Liver (tissue), 9 donors: ENCODE results near the gene MOSPD2. TPM values are rescaled to one million over a fixed set of nuclear protein-coding genes. Genes with fewer than 3 reads are reported as not detected.

Source experiments
- DNase-seq: peaks from one replicate; pipeline ENCODE4 v3.0.0-alpha.2; 2017; ENCODE audit warnings: low spot score
- H3K27ac ChIP-seq, 2 donors: one replicate each; pipeline ENCODE4 v1.7.0; 2013; ENCODE audit warnings: inconsistent platforms in 2 of 2, low read length in 2 of 2, control low read depth in 1 of 2, low read depth in 1 of 2, mild to moderate bottlenecking in 1 of 2
- H3K27me3 ChIP-seq, 4 donors: one replicate each; pipeline versions ENCODE4 v1.6.1 to v1.7.0; 2013; ENCODE audit warnings: low read length in 3 of 4, inconsistent platforms in 1 of 4, mild to moderate bottlenecking in 1 of 4, moderate library complexity in 1 of 4; ENCODE audit not compliant: control insufficient read depth in 4 of 4, insufficient read depth in 4 of 4
- H3K36me3 ChIP-seq, 4 donors: one replicate each; pipeline versions ENCODE4 v1.6.1 to v1.7.0; 2013; ENCODE audit warnings: low read length in 3 of 4, mild to moderate bottlenecking in 3 of 4, low read depth in 1 of 4, moderate library complexity in 1 of 4; ENCODE audit not compliant: control insufficient read depth in 4 of 4, insufficient read depth in 3 of 4
- H3K4me1 ChIP-seq, 4 donors: one replicate each; pipeline versions ENCODE4 v1.6.1 to v1.7.0; 2013; ENCODE audit warnings: low read length in 3 of 4, mild to moderate bottlenecking in 3 of 4, moderate library complexity in 1 of 4; ENCODE audit not compliant: control insufficient read depth in 4 of 4, insufficient read depth in 4 of 4
- H3K4me3 ChIP-seq, 3 donors: one replicate each; pipeline versions ENCODE4 v1.6.1 to v1.7.0; 2013; ENCODE audit warnings: low read length in 3 of 3, control low read depth in 1 of 3, low read depth in 1 of 3, mild to moderate bottlenecking in 1 of 3
- H3K9ac ChIP-seq, 2 donors: one replicate each; pipeline ENCODE4 v1.7.0; 2013; ENCODE audit warnings: low read length in 2 of 2, mild to moderate bottlenecking in 2 of 2, moderate library complexity in 2 of 2, control low read depth in 1 of 2, low read depth in 1 of 2
- H3K9me3 ChIP-seq, 4 donors: one replicate each; pipeline versions ENCODE4 v1.6.1 to v1.7.0; 2013; ENCODE audit warnings: low read length in 3 of 4; ENCODE audit not compliant: control insufficient read depth in 4 of 4
- ATF3 ChIP-seq: IDR thresholded peaks from 2 replicates; pipeline ENCODE4 v1.6.1; 2016; ENCODE audit warnings: antibody characterized with exemption
- CTCF ChIP-seq: fragments of 150-350 bp; IDR thresholded peaks from 2 replicates; pipeline ENCODE4 v1.5.1; 2017; ENCODE audit warnings: improper control_type of control experiment, low read depth, low read length; ENCODE audit not compliant: missing input control
- EGR1 ChIP-seq, 2 donors: IDR thresholded peaks; 2 replicates each; pipeline ENCODE4 v1.6.1; 2016 to 2018; ENCODE audit warnings: antibody characterized with exemption in 2 of 2, low read depth in 2 of 2
- FOXA1 ChIP-seq: IDR thresholded peaks from 2 replicates; pipeline ENCODE4 v1.6.1; 2016; ENCODE audit warnings: antibody characterized with exemption
- FOXA2 ChIP-seq: IDR thresholded peaks from 2 replicates; pipeline ENCODE4 v1.6.1; 2016; ENCODE audit warnings: antibody characterized with exemption
- GABPA ChIP-seq, 2 donors: IDR thresholded peaks in 1 of 2; conservative IDR thresholded peaks in 1 of 2; 2 replicates each; pipeline ENCODE4 v1.6.1; 2016; ENCODE audit warnings: antibody characterized with exemption in 2 of 2, mild to moderate bottlenecking in 1 of 2, moderate library complexity in 1 of 2
- HNF4G ChIP-seq: IDR thresholded peaks from 2 replicates; pipeline ENCODE4 v1.6.1; 2016; ENCODE audit warnings: antibody characterized with exemption
- JUND ChIP-seq, 2 donors: IDR thresholded peaks; 2 replicates each; pipeline ENCODE4 v1.6.1; 2016; ENCODE audit warnings: antibody characterized with exemption in 2 of 2
- MAX ChIP-seq: IDR thresholded peaks from 2 replicates; pipeline ENCODE4 v1.6.1; 2016; ENCODE audit warnings: antibody characterized with exemption
- NR2F2 ChIP-seq: IDR thresholded peaks from 2 replicates; pipeline ENCODE4 v1.6.1; 2016; ENCODE audit warnings: antibody characterized with exemption
- RAD21 ChIP-seq, 2 donors: IDR thresholded peaks; 2 replicates each; pipeline ENCODE4 v1.6.1; 2016; ENCODE audit warnings: antibody characterized with exemption in 2 of 2, mild to moderate bottlenecking in 2 of 2
- REST ChIP-seq: IDR thresholded peaks from 2 replicates; pipeline ENCODE4 v1.6.1; 2016; ENCODE audit warnings: antibody characterized with exemption, mild to moderate bottlenecking
- RXRA ChIP-seq, 2 donors: IDR thresholded peaks; 2 replicates each; pipeline ENCODE4 v1.6.1; 2017 to 2018; ENCODE audit warnings: antibody characterized with exemption in 2 of 2, mild to moderate bottlenecking in 1 of 2
- SP1 ChIP-seq: IDR thresholded peaks from 2 replicates; pipeline ENCODE4 v1.6.1; 2018; ENCODE audit warnings: antibody characterized with exemption, mild to moderate bottlenecking
- TAF1 ChIP-seq: conservative IDR thresholded peaks from 2 replicates; pipeline ENCODE4 v1.6.1; 2016; ENCODE audit warnings: antibody characterized with exemption, mild to moderate bottlenecking
- YY1 ChIP-seq: IDR thresholded peaks from 2 replicates; pipeline ENCODE4 v1.6.1; 2016; ENCODE audit warnings: antibody characterized with exemption, mild to moderate bottlenecking
- ZBTB33 ChIP-seq: IDR thresholded peaks from 2 replicates; pipeline ENCODE4 v1.6.1; 2016; ENCODE audit warnings: antibody characterized with exemption
- WGBS: extraction: QIAGEN DNeasy Blood & Tissue Kit; methylation state at CpG from one replicate; pipeline ENCODE4 v1.1.7; 2013; 5-methylcytosine and 5-hydroxymethylcytosine counted together
- polyA plus RNA-seq, 2 donors: library from polyadenylated mRNA; stranded (reverse) in 1 of 2; unstranded in 1 of 2; fragments of 200-250 nt in 1 of 2; fragments of >200 nt in 1 of 2; fragmentation: Nextera tagmentation in 1 of 2; extraction: Ambion mirVana in 1 of 2; gene quantifications; one replicate each; pipeline versions ENCODE4 v1.2.1 to v1.2.3, GENCODE V29; 2013 to 2015
- total RNA-seq, 2 donors: library from RNA; depleted of rRNA; stranded (reverse); fragments of >200 nt; gene quantifications; one replicate each; pipeline ENCODE4 v1.2.3, GENCODE V29; 2014
- donor health status: healthy.
- donor health status: healthy.
- donor health status: healthy.
- donor health status: healthy.
- donor health status: healthy.

MOSPD2 gene
- total and polyA plus RNA-seq, 4 donors, result 3.0 to 9.1 (median 4.9) TPM

GRCh38 chrX:14829643-14830042 is 43.6 kb upstream of the MOSPD2 start:
- Histone ChIP-seq H3K4me1 (no peaks in the 10 kb centered on the region), H3K27ac (no peak overlapping the region), H3K27me3 (no peaks in the 10 kb centered on the region), H3K4me3 (no peak overlapping the region), H3K36me3 (no peaks in the 10 kb centered on the region), H3K9me3 (peaks cover 0 to 3% (median 0%) of the 10 kb centered on the region in 4 donors), H3K9ac (no peak overlapping the region)
- no peak for DNase-seq
- 99% methylated on average over 2 of the region's 2 CpGs for WGBS
- no peak for TF ChIP-seq RXRA (IDR thresholded peaks at IDR 0.05)
- no peak for TF ChIP-seq ZBTB33
- no peak for TF ChIP-seq ATF3
- TF ChIP-seq MAX, result no peak
- TF ChIP-seq GABPA (IDR thresholded peaks at IDR 0.05 in 1 of 2, conservative IDR thresholded peaks at IDR 0.05 in 1 of 2), result no peak
- TF ChIP-seq FOXA1, result no peak
- TF ChIP-seq EGR1 (IDR thresholded peaks at IDR 0.05; ENCODE audit: low read depth in 2 of 2), result no peak
- TF ChIP-seq FOXA2, result no peak
- no peak for TF ChIP-seq YY1
- TF ChIP-seq REST, result no peak
- TF ChIP-seq HNF4G, result no peak
- no peak for TF ChIP-seq SP1

GRCh38 chrX:14832151-14832550 is 41.1 kb upstream of the MOSPD2 start:
- H3K36me3 ChIP-seq, result no peaks in the 10 kb centered on the region
- WGBS, result 88% methylated on average over 2 of the region's 2 CpGs
- no peaks in the 10 kb centered on the region for H3K4me1 ChIP-seq
- DNase-seq, result no peak
- H3K27me3 ChIP-seq, result no peaks in the 10 kb centered on the region
- no peak overlapping the region for H3K9ac ChIP-seq
- peaks cover 0 to 3% (median 0%) of the 10 kb centered on the region in 4 donors for H3K9me3 ChIP-seq
- H3K27ac ChIP-seq, result no peak overlapping the region
- H3K4me3 ChIP-seq, result no peak overlapping the region
- TF ChIP-seq REST (no peak), NR2F2 (no peak), ATF3 (no peak), RAD21 (IDR thresholded peaks at IDR 0.05) (no peak), EGR1 (IDR thresholded peaks at IDR 0.05; ENCODE audit: low read depth in 2 of 2) (no peak), SP1 (no peak), TAF1 (no peak), ZBTB33 (no peak), MAX (no peak), CTCF (no peak), JUND (IDR thresholded peaks at IDR 0.05) (no peak), HNF4G (no peak), FOXA1 (no peak), YY1 (no peak), RXRA (IDR thresholded peaks at IDR 0.05) (no peak)
